ENCODE data around the gene PAPOLB. TPM values are rescaled to one million over a fixed set of nuclear protein-coding genes. Genes with fewer than 3 reads are reported as not detected.

PAPOLB gene
- polyA plus RNA-seq, 2 of the 4 experiments (the other 2 are of a cell fraction), result not detected

GRCh38 chr7:4866528-4867496, 5.0 kb upstream of the PAPOLB start:
- Histone ChIP-seq H3K9me3 (no peaks in the 10 kb centered on the region), H3K27ac (no peak overlapping the region), H3K4me2 (no peak overlapping the region), H3K4me3 (no peak overlapping the region), H3K4me1 (no peaks in the 10 kb centered on the region)
- CTCF ChIA-PET, result interaction anchor here (0.5 to 2.8 kb wide), 2 partner anchors 11 to 17 kb away, joined by 3 to 17 read pairs; partner anchors contain the start of gene RADIL
- TF ChIP-seq NPAS2 (CRISPR knock-in tag; IDR thresholded peaks at IDR 0.05; ENCODE audit: borderline replicate concordance) (no peak), USF2 (IDR thresholded peaks at IDR 0.05) (no peak), TP53 (CRISPR knock-in tag; IDR thresholded peaks at IDR 0.05) (no peak), CTCF (IDR thresholded peaks at IDR 0.05) (no peak), BCL3 (IDR thresholded peaks at IDR 0.05) (no peak), HES2 (IDR thresholded peaks at IDR 0.05) (no peak), EP300 (IDR thresholded peaks at IDR 0.05) (no peak), RNF2 (IDR thresholded peaks at IDR 0.05; ENCODE audit: borderline replicate concordance, low read depth) (no peak), HOXA7 (CRISPR knock-in tag; IDR thresholded peaks at IDR 0.05) (no peak), NR3C1 (IDR thresholded peaks at IDR 0.05) (no peak), HDAC2 (IDR thresholded peaks at IDR 0.05) (no peak), POLR2A (IDR thresholded peaks at IDR 0.05; ENCODE audit: low read length) (no peak), EHF (CRISPR knock-in tag; IDR thresholded peaks at IDR 0.05) (no peak), KDM1A (IDR thresholded peaks at IDR 0.05; ENCODE audit: low read depth) (no peak), RFX5 (IDR thresholded peaks at IDR 0.05) (no peak), ESRRA (IDR thresholded peaks at IDR 0.05; ENCODE audit: borderline replicate concordance, low read length) (no peak), REST (IDR thresholded peaks at IDR 0.05) (no peak), EHMT2 (IDR thresholded peaks at IDR 0.05; ENCODE audit: low read depth) (no peak), PBX3 (IDR thresholded peaks at IDR 0.05) (no peak)
- ATAC-seq, result no peak
- POLR2A ChIA-PET, result no interaction called here
- WGBS (ENCODE audit: missing lambda C conversion rate), result 64% methylated on average over 9 of the region's 9 CpGs
- FAIRE-seq, result no peak
- DNase-seq (ENCODE audit: low read depth in 1 of 2, low spot score in 1 of 2), result no peak

Data from A549 (cell line).